Sigmoid colon (tissue), 4 donors: Measurements from ENCODE around the gene VSIG1.

Experiments used
- CTCF ChIP-seq, 4 experiments: fragments of 450-650 bp in 3 of 4; fragments of 200-600 bp in 1 of 4; IDR thresholded peaks; one replicate each; pipeline ENCODE4 v1.5.1; 2016 to 2019; ENCODE audit warnings: antibody characterized with exemption in 4 of 4, mild to moderate bottlenecking in 3 of 4, moderate library complexity in 2 of 4
- EP300 ChIP-seq, 4 donors: sonication (generic); formaldehyde crosslinking; IDR thresholded peaks; one replicate each; pipeline ENCODE4 v1.6.1; 2017; ENCODE audit warnings: antibody characterized with exemption in 4 of 4
- POLR2A ChIP-seq, 2 donors: fragments of 450-650 bp; IDR thresholded peaks; one replicate each; pipeline ENCODE4 v1.6.1; 2016; ENCODE audit warnings: antibody characterized with exemption in 2 of 2, mild to moderate bottlenecking in 2 of 2, moderate library complexity in 2 of 2
- POLR2AphosphoS5 ChIP-seq, 4 donors: sonication (generic); formaldehyde crosslinking; IDR thresholded peaks; one replicate each; pipeline ENCODE4 v1.6.1; 2017; ENCODE audit warnings: antibody characterized with exemption in 4 of 4

GRCh38 chrX:108064613-108065012 is 19.7 kb downstream of the VSIG1 start:
- TF ChIP-seq CTCF (IDR thresholded peaks at IDR 0.05), result no peak
- TF ChIP-seq POLR2AphosphoS5 (IDR thresholded peaks at IDR 0.05), result no peak
- no peak for TF ChIP-seq POLR2A (IDR thresholded peaks at IDR 0.05)
- no peak for TF ChIP-seq EP300 (IDR thresholded peaks at IDR 0.05)
